ENCODE results near the gene COL1A2.

Gene COL1A2

GRCh38 chr7:94366832-94367231 lies 27.9 kb upstream of the COL1A2 start:
- in situ Hi-C loops (cut with MboI; ENCODE audit: low sequenced_read_pairs, unreplicated experiment), result no loop called here
- DNase-seq (ENCODE audit: low spot score), result no peak
- TF ChIP-seq, protein P1, sequence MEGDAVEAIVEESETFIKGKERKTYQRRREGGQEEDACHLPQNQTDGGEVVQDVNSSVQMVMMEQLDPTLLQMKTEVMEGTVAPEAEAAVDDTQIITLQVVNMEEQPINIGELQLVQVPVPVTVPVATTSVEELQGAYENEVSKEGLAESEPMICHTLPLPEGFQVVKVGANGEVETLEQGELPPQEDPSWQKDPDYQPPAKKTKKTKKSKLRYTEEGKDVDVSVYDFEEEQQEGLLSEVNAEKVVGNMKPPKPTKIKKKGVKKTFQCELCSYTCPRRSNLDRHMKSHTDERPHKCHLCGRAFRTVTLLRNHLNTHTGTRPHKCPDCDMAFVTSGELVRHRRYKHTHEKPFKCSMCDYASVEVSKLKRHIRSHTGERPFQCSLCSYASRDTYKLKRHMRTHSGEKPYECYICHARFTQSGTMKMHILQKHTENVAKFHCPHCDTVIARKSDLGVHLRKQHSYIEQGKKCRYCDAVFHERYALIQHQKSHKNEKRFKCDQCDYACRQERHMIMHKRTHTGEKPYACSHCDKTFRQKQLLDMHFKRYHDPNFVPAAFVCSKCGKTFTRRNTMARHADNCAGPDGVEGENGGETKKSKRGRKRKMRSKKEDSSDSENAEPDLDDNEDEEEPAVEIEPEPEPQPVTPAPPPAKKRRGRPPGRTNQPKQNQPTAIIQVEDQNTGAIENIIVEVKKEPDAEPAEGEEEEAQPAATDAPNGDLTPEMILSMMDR (IDR thresholded peaks at IDR 0.05; ENCODE audit: borderline replicate concordance, control extremely low read depth, extremely low read depth, insufficient read depth, missing control alignments), result no peak

DNA sequence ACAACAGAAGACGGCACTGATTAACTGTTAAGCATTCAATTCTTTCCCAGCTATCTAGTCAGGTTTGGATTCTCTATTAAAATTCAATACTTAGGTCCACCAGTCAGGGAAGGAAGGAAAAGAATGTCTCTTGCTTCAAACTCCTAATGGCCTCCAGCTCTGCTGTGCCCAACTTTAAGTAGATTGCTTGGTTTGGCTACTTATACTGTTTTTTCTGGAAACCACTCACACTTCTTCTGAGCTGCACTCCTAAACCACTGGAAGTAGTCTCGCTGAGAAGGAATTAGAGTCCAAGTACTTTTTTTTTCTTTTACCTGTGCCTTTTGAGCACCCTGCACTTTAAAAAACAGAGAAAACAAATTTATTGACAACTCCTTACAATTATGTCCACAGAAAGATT lies 26.7 kb upstream of the COL1A2 start:
- TF ChIP-seq, protein P1 (IDR thresholded peaks at IDR 0.05; ENCODE audit: borderline replicate concordance, control extremely low read depth, extremely low read depth, insufficient read depth, missing control alignments), result no peak
- no peak for DNase-seq (ENCODE audit: low spot score)
- in situ Hi-C loops (cut with MboI; ENCODE audit: low sequenced_read_pairs, unreplicated experiment), result no loop called here

- no peak for DNase-seq (ENCODE audit: low spot score)
- TF ChIP-seq, protein P1 (IDR thresholded peaks at IDR 0.05; ENCODE audit: borderline replicate concordance, control extremely low read depth, extremely low read depth, insufficient read depth, missing control alignments), result no peak
- in situ Hi-C loops (cut with MboI; ENCODE audit: low sequenced_read_pairs, unreplicated experiment), result no loop called here
Measured at GRCh38 chr7:94368371-94368791, 26.3 kb upstream of the COL1A2 start.

DNA sequence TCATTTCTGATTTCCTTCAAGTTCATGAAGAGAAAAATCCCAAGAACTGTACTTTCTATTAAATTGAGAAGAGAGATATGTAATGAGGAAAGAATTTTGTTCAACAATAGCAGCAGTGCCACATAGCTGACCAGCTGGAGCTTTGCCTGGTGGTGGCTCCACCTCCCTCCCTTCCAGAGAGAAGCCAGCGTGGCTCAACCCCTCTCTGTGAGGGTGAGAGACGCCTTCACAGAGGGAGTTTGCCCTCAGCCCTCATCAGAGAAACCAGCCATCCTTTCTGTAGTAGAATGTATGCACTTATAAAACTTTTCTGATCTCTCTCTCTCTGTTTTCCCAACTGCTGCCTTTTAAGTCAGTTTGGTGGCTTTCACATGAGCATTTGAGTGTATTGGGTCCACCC lies 20.5 kb upstream of the COL1A2 start:
- in situ Hi-C loops (cut with MboI; ENCODE audit: low sequenced_read_pairs, unreplicated experiment), result no loop called here
- TF ChIP-seq, protein P1 (IDR thresholded peaks at IDR 0.05; ENCODE audit: borderline replicate concordance, control extremely low read depth, extremely low read depth, insufficient read depth, missing control alignments), result no peak
- DNase-seq (ENCODE audit: low spot score), result no peak

DNA sequence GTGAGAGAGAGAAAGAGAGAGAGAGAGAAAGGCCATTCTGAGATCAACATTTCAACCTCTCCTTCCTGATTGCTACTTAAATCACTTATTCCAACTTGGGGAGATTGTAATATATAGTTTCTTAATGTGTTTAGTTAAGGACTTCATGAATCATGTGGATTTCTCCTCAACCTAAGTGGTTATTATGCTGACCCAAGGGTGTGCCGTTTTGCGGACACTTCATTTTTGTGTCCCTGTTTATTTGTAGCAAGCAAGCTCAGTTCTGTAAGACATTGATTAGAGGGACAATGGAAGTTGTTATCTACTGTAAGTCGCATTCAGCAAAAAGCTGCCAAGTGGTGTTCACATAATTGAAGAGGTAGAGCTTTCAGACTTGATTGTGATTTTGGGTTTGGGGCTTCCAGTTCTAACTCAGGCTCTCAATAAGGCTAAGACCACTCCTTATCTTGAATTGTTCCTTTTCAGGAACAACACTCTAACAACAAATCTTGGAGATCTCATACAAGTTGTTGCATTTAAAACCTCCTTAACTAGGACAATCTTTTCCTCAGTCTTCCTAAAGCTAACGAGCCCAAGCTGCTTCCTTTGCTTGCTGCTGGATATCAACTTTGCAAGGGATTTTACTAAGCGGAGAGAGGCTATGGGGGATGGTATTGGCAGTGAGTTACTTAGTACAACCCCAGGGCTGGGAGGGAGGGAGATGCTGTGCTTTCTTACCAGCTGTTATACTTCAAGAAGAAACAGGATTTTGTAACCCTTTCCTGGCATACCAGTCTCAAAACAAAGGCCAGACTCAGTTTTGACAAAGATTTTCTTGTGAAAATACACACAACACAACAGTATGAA lies 19.8 kb upstream of the COL1A2 start:
- no peak for DNase-seq (ENCODE audit: low spot score)
- TF ChIP-seq, protein P1 (IDR thresholded peaks at IDR 0.05; ENCODE audit: borderline replicate concordance, control extremely low read depth, extremely low read depth, insufficient read depth, missing control alignments), result no peak
- in situ Hi-C loops (cut with MboI; ENCODE audit: low sequenced_read_pairs, unreplicated experiment), result loop anchor here (25.0 kb wide), 1 partner anchor 463 kb away; the partner anchor contains the start of genes GNG11 and GNGT1

GRCh38 chr7:94375691-94376090 lies 19.0 kb upstream of the COL1A2 start:
- TF ChIP-seq, protein P1 (IDR thresholded peaks at IDR 0.05; ENCODE audit: borderline replicate concordance, control extremely low read depth, extremely low read depth, insufficient read depth, missing control alignments), result no peak
- in situ Hi-C loops (cut with MboI; ENCODE audit: low sequenced_read_pairs, unreplicated experiment), result loop anchor here (25.0 kb wide), 1 partner anchor 463 kb away; the partner anchor contains the start of genes GNG11 and GNGT1
- DNase-seq (ENCODE audit: low spot score), result no peak

All from GM13976 (cell line).